ENCODE measurements around the gene DNAH3.
A peak's percentile ranks its signal among the peaks of the same experiment; 100 is the strongest.

The DNAH3 gene

DNA sequence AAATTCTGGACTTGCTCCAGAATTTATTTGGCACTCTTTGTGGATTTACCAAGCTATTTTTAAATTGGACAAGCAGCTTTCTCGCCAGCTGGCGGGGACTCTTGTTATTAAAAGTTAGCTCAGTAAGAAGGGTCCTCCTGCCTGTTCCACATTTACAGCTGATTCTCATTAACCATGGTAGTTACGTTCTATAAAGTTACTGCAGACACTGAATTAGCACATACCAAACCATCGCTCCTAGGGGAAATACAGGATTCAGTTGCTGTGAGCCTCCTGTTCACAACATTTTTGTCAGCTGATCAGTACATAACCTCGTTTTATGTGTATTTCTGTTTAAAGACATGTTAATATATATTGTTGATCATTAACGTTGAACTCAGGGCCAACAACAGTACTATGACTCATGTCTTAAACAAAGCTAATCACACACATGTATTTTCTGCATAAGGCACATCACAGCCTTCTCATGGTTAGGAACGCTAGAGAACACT lies 12.1 kb upstream of the DNAH3 start:
- H3K4me3 ChIP-seq (ENCODE audit: low read depth, low read length, poor library complexity, severe bottlenecking), result no peak overlapping the region
- no peaks in the 10 kb centered on the region for H3K79me2 ChIP-seq (ENCODE audit: insufficient read depth, low read length)
- H3K9me3 ChIP-seq (ENCODE audit: low read length), result no peaks in the 10 kb centered on the region
- no peaks in the 10 kb centered on the region for H4K20me1 ChIP-seq (ENCODE audit: insufficient read depth, low read length)
- no peak for TF ChIP-seq EZH2 (IDR thresholded peaks at IDR 0.05; ENCODE audit: borderline replicate concordance, low read length)
- TF ChIP-seq, protein P1, sequence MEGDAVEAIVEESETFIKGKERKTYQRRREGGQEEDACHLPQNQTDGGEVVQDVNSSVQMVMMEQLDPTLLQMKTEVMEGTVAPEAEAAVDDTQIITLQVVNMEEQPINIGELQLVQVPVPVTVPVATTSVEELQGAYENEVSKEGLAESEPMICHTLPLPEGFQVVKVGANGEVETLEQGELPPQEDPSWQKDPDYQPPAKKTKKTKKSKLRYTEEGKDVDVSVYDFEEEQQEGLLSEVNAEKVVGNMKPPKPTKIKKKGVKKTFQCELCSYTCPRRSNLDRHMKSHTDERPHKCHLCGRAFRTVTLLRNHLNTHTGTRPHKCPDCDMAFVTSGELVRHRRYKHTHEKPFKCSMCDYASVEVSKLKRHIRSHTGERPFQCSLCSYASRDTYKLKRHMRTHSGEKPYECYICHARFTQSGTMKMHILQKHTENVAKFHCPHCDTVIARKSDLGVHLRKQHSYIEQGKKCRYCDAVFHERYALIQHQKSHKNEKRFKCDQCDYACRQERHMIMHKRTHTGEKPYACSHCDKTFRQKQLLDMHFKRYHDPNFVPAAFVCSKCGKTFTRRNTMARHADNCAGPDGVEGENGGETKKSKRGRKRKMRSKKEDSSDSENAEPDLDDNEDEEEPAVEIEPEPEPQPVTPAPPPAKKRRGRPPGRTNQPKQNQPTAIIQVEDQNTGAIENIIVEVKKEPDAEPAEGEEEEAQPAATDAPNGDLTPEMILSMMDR (IDR thresholded peaks at IDR 0.05; ENCODE audit: low read length), result no peak
- H3K4me2 ChIP-seq (ENCODE audit: low read length), result no peak overlapping the region
- H3K9ac ChIP-seq (ENCODE audit: low read length), result no peak overlapping the region
- peaks cover 27% of the 10 kb centered on the region; the same call in 1 of the 2 replicates for H3K36me3 ChIP-seq (ENCODE audit: insufficient read depth, low read length)
- no peaks in the 10 kb centered on the region for H3K27me3 ChIP-seq (ENCODE audit: insufficient read depth, low read length)
- no peak overlapping the region for H3K27ac ChIP-seq (ENCODE audit: low read depth, low read length, poor library complexity, severe bottlenecking)
- peaks cover 16% of the 10 kb centered on the region for H3K4me1 ChIP-seq (ENCODE audit: insufficient read depth, low read length, severe bottlenecking)
- no peak overlapping the region for H2AFZ ChIP-seq (ENCODE audit: low read length)
- no peaks in the 10 kb centered on the region for H3F3A ChIP-seq (ENCODE audit: insufficient read depth, low read length)
- no peaks in the 10 kb centered on the region for H3K9me2 ChIP-seq (ENCODE audit: low read depth, low read length)

DNA sequence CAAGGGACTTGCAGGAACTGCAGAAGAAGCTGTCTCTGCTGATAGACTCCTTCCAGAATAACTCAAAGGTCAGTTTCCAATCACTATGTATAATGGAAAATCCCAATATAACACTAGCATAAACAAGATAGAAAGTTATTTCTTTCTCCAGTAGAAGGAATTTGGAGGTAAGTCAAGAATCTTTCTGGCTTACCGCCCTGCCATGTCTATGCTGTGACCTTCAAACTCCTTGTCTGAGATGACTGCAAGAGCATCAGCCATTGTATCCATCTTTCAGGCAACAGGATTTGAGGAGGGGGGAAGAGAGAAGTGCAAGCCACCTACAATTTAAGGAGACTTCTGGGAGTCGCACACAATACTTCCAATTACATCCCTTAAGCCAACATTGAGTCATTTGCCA lies 10.6 kb upstream of the DNAH3 start:
- H3K9me3 ChIP-seq (ENCODE audit: low read length), result no peaks in the 10 kb centered on the region
- no peak overlapping the region for H3K27ac ChIP-seq (ENCODE audit: low read depth, low read length, poor library complexity, severe bottlenecking)
- H3K27me3 ChIP-seq (ENCODE audit: insufficient read depth, low read length), result no peaks in the 10 kb centered on the region
- no peak overlapping the region for H3K9ac ChIP-seq (ENCODE audit: low read length)
- peaks cover 18% of the 10 kb centered on the region for H3K4me1 ChIP-seq (ENCODE audit: insufficient read depth, low read length, severe bottlenecking)
- no peaks in the 10 kb centered on the region for H3F3A ChIP-seq (ENCODE audit: insufficient read depth, low read length)
- no peaks in the 10 kb centered on the region for H4K20me1 ChIP-seq (ENCODE audit: insufficient read depth, low read length)
- H2AFZ ChIP-seq (ENCODE audit: low read length), result no peak overlapping the region
- no peak overlapping the region for H3K4me3 ChIP-seq (ENCODE audit: low read depth, low read length, poor library complexity, severe bottlenecking)
- H3K9me2 ChIP-seq (ENCODE audit: low read depth, low read length), result no peaks in the 10 kb centered on the region
- peaks cover 27% of the 10 kb centered on the region; the same call in 1 of the 2 replicates for H3K36me3 ChIP-seq (ENCODE audit: insufficient read depth, low read length)
- TF ChIP-seq, protein P1 (IDR thresholded peaks at IDR 0.05; ENCODE audit: low read length), result no peak
- TF ChIP-seq EZH2 (IDR thresholded peaks at IDR 0.05; ENCODE audit: borderline replicate concordance, low read length), result no peak
- no peak overlapping the region for H3K4me2 ChIP-seq (ENCODE audit: low read length)
- no peaks in the 10 kb centered on the region for H3K79me2 ChIP-seq (ENCODE audit: insufficient read depth, low read length)

DNA sequence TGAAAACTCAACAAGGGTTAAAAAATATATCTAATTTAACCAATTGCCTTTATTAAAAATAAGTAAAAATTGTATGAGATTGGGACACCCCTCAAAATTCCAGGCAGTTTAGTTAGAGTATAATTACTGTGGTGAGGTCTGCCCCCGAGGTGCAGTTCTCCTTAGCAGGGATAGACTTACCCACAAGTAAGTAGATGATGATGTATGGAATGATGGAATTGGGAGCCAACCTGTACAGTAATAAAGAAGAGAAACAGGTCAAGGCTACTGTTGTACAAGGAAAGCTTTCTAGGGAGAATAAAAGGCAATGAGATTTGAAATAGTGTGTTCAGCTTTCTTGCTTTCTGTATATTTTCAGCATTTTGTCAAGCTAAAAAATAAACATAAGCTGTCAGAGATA lies 9.6 kb upstream of the DNAH3 start:
- no peaks in the 10 kb centered on the region for H3K79me2 ChIP-seq (ENCODE audit: insufficient read depth, low read length)
- TF ChIP-seq, protein P1 (IDR thresholded peaks at IDR 0.05; ENCODE audit: low read length), result no peak
- TF ChIP-seq EZH2 (IDR thresholded peaks at IDR 0.05; ENCODE audit: borderline replicate concordance, low read length), result no peak
- no peaks in the 10 kb centered on the region for H3K9me2 ChIP-seq (ENCODE audit: low read depth, low read length)
- H3K9ac ChIP-seq (ENCODE audit: low read length), result peak overlapping the region; percentile 73; the same call in 1 of the 2 replicates
- H3K4me2 ChIP-seq (ENCODE audit: low read length), result peak overlapping the region; percentile 90; the same call in 1 of the 2 replicates
- peaks cover 18% of the 10 kb centered on the region for H3K4me1 ChIP-seq (ENCODE audit: insufficient read depth, low read length, severe bottlenecking)
- H2AFZ ChIP-seq (ENCODE audit: low read length), result no peak overlapping the region
- H3K27me3 ChIP-seq (ENCODE audit: insufficient read depth, low read length), result no peaks in the 10 kb centered on the region
- no peaks in the 10 kb centered on the region for H4K20me1 ChIP-seq (ENCODE audit: insufficient read depth, low read length)
- H3K4me3 ChIP-seq (ENCODE audit: low read depth, low read length, poor library complexity, severe bottlenecking), result peak overlapping the region; percentile 77
- no peak overlapping the region for H3K27ac ChIP-seq (ENCODE audit: low read depth, low read length, poor library complexity, severe bottlenecking)
- H3K36me3 ChIP-seq (ENCODE audit: insufficient read depth, low read length), result peaks cover 27% of the 10 kb centered on the region; the same call in 1 of the 2 replicates
- no peaks in the 10 kb centered on the region for H3K9me3 ChIP-seq (ENCODE audit: low read length)
- no peaks in the 10 kb centered on the region for H3F3A ChIP-seq (ENCODE audit: insufficient read depth, low read length)

Measured in OCI-LY1 (cell line).